SK-N-MC (cell line): ENCODE measurements around the gene ANKRD11.

Experiments used
- EZH2 ChIP-seq: fragments of 200-600 bp; sonication (generic); IDR thresholded peaks from one replicate; pipeline ENCODE4 v1.6.1; 2017; ENCODE audit warnings: antibody characterized with exemption
- POLR2AphosphoS5 ChIP-seq: IDR thresholded peaks from 2 replicates; pipeline ENCODE4 v1.6.1; 2012; ENCODE audit warnings: mild to moderate bottlenecking, low read depth, low read length, borderline replicate concordance

DNA sequence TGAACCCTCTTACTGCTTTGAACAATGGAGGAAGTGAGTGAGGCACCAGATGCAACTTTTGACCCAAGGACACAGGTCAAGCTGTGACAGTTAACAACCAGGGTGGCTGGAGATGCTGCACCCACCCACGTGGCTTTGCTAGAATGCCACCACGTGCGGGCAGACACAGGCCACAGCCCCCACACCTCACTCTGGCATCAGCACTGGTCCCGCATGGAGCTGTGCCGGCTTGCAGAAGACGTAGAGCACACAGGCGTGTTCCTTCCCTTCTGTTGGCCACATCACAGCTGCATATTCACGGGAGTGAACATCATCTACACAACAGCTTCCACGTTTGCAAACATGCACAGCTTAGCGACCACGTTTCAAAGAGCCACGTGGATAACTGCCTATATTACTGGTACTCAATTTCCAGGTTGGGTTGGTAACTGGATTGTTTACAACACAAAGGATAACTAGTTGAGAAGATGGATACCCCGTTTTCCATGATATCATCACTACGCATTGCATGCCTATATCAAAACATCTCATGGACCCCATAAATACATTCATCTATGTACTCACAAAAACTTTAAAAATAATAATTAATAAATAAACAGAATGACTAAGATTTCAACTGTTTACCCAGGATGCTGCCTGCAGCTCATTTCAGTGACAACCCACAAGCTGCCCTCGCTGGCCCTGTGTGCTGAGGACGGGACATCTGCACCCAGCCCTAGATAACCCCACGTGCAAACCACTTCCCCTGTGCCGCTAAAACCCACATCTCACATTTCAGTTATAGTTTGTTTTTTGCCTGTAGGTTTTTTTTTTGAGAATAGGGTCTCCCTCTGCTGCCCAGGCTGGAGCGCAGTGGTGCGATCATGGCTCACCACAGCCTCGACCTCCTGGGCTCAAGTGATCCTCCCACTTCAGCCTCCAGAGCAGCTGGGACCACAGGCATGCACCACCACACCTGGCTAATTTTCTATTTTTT lies 132.0 kb downstream of the ANKRD11 start:
- TF ChIP-seq POLR2AphosphoS5: no peak
- TF ChIP-seq EZH2: no peak
